AG10803 (cell line): Measurements from ENCODE around the gene RORB.

Source experiments
- DNase-seq: peaks from one replicate; pipeline ENCODE4 v3.0.0; 2010; ENCODE audit warnings: low read depth
- H3K4me3 ChIP-seq: 2 replicates; pipeline ENCODE4 v1.5.1; 2011; ENCODE audit warnings: mild to moderate bottlenecking, low read length, control low read depth
- CTCF ChIP-seq: conservative IDR thresholded peaks from 2 replicates; pipeline ENCODE4 v1.5.1; 2011; ENCODE audit warnings: mild to moderate bottlenecking, low read length, control low read depth, inconsistent platforms

The RORB gene

GRCh38 chr9:74499111-74499601, 2.0 kb downstream of the RORB start:
- H3K4me3 ChIP-seq, result no peak overlapping the region
- no peak for TF ChIP-seq CTCF
- DNase-seq, result no peak

GRCh38 chr9:74499770-74500583, 2.8 kb downstream of the RORB start:
- no peak for DNase-seq
- TF ChIP-seq CTCF, result no peak
- H3K4me3 ChIP-seq, result no peak overlapping the region; the same call in 1 of the 2 replicates

GRCh38 chr9:74500584-74500924, 3.4 kb downstream of the RORB start:
- TF ChIP-seq CTCF, result no peak
- DNase-seq, result no peak
- H3K4me3 ChIP-seq, result no peak overlapping the region

GRCh38 chr9:74501570-74501969, 4.4 kb downstream of the RORB start:
- no peak overlapping the region for H3K4me3 ChIP-seq
- no peak for DNase-seq
- no peak for TF ChIP-seq CTCF

GRCh38 chr9:74503219-74503618, 6.1 kb downstream of the RORB start:
- DNase-seq, result no peak
- H3K4me3 ChIP-seq, result no peak overlapping the region

GRCh38 chr9:74503666-74504065, 6.5 kb downstream of the RORB start:
- no peak for DNase-seq
- H3K4me3 ChIP-seq, result no peak overlapping the region
- no peak for TF ChIP-seq CTCF

More at GRCh38 chr9:74503219-74503618, 6.1 kb downstream of the RORB start:
- TF ChIP-seq CTCF, result no peak

GRCh38 chr9:74511333-74511732, 14.2 kb downstream of the RORB start:
- DNase-seq, result no peak
- no peak overlapping the region for H3K4me3 ChIP-seq
- TF ChIP-seq CTCF, result no peak
